ENCODE data around the gene ULK4. TPM values are rescaled to one million over a fixed set of nuclear protein-coding genes. Genes with fewer than 3 reads are reported as not detected.

The ULK4 gene
- total and polyA plus RNA-seq, 2 of the 8 experiments (the other 6 are each of a cell fraction or from before 2014, with no cell fraction given), result 3.0 to 10.8 TPM

- TF ChIP-seq ZNF274 (IDR thresholded peaks at IDR 0.05; ENCODE audit: borderline replicate concordance, extremely low read depth, low read length) (no peak), HDAC2 (IDR thresholded peaks at IDR 0.05; ENCODE audit: borderline replicate concordance in 1 of 2, low read depth in 2 of 2, low read length in 2 of 2) (no peak), CBX5 (IDR thresholded peaks at IDR 0.05; ENCODE audit: low read depth, low read length) (no peak), KDM4A (IDR thresholded peaks at IDR 0.05; ENCODE audit: low read depth, low read length, severe bottlenecking) (no peak), TBP (IDR thresholded peaks at IDR 0.05; ENCODE audit: low read depth, low read length) (no peak)
These were observed 660.4 kb downstream of the ULK4 start (continued) for GRCh38 chr3:41301548-41301947.

All from H1 (cell line).